Heart left ventricle (tissue), 16 donors: Measurements from ENCODE around the gene PDE7B. TPM values are rescaled to one million over a fixed set of nuclear protein-coding genes. Genes with fewer than 3 reads are reported as not detected.

Experiments
- ATAC-seq, 4 donors: fragments of 200-7000 bp; cut with Tn5 transposase; one replicate each; pipeline ENCODE4 v1.9.1; 2020 to 2022; ENCODE audit warnings: moderate library complexity in 4 of 4, mild to moderate bottlenecking in 3 of 4, moderate number of reproducible peaks in 1 of 4
- DNase-seq, 5 donors: peaks; one replicate each; pipeline ENCODE4 v3.0.0-alpha.2; 2020
- H3K27ac ChIP-seq, 12 donors: fragments of 200-600 bp; sonication (generic) in 4 of 12; one replicate each; pipeline versions ENCODE4 v1.5.0 to v1.8.0; 2016 to 2022; ENCODE audit warnings: mild to moderate bottlenecking in 2 of 12
- H3K27me3 ChIP-seq, 9 donors: fragments of 200-600 bp; sonication (generic) in 2 of 9; one replicate each; pipeline versions ENCODE4 v1.5.1 to v1.8.0; 2016 to 2022; ENCODE audit warnings: mild to moderate bottlenecking in 3 of 9
- H3K36me3 ChIP-seq, 9 donors: fragments of 200-600 bp; sonication (generic) in 2 of 9; one replicate each; pipeline versions ENCODE4 v1.5.0 to v1.8.0; 2018 to 2022; ENCODE audit warnings: mild to moderate bottlenecking in 2 of 9
- H3K4me1 ChIP-seq, 12 donors: fragments of 200-600 bp; sonication (generic) in 4 of 12; one replicate each; pipeline versions ENCODE4 v1.5.0 to v1.8.0; 2016 to 2022; ENCODE audit warnings: mild to moderate bottlenecking in 3 of 12
- H3K4me3 ChIP-seq, 12 donors: fragments of 200-600 bp; sonication (generic) in 4 of 12; one replicate each; pipeline versions ENCODE4 v1.5.0 to v1.8.0; 2017 to 2022; ENCODE audit warnings: mild to moderate bottlenecking in 9 of 12, moderate library complexity in 4 of 12
- H3K9me3 ChIP-seq, 12 donors: fragments of 200-600 bp; sonication (generic) in 4 of 12; one replicate each; pipeline versions ENCODE4 v1.5.0 to v1.8.0; 2016 to 2022; ENCODE audit warnings: mild to moderate bottlenecking in 1 of 12
- CTCF ChIP-seq, 12 donors: fragments of 200-600 bp; sonication (generic) in 4 of 12; IDR thresholded peaks; one replicate each; pipeline versions ENCODE4 v1.5.0 to v1.8.0; 2018 to 2022; ENCODE audit warnings: antibody characterized with exemption in 12 of 12, mild to moderate bottlenecking in 5 of 12
- POLR2A ChIP-seq, 2 donors: fragments of 450-650 bp; IDR thresholded peaks; one replicate each; pipeline ENCODE4 v1.6.1; 2017; ENCODE audit warnings: antibody characterized with exemption in 2 of 2, mild to moderate bottlenecking in 2 of 2, moderate library complexity in 2 of 2
- WGBS, 4 donors: extraction: QIAGEN DNeasy Blood & Tissue Kit in 2 of 4; methylation state at CpG; one replicate each; pipeline versions ENCODE4 v1.1.5 to v1.1.7; 2013 to 2018; 5-methylcytosine and 5-hydroxymethylcytosine counted together
- intact Hi-C, 10 donors: fragments of 100-400 bp; cut with DNase I; formaldehyde crosslinking; loops; one replicate each; pipeline versions ENCODE4 v1.11.1 to v1.14.2; 2022
- polyA plus RNA-seq, 2 donors: library from polyadenylated mRNA; stranded (reverse); fragments of 200-250 nt; gene quantifications; one replicate each; pipeline ENCODE4 v1.2.3, GENCODE V29; 2013
- total RNA-seq, 9 donors: library from RNA; depleted of rRNA in 2 of 9; stranded (reverse); fragments of >200 nt in 2 of 9; fragmentation: NEBNext Ultra II Directional in 3 of 9; extraction: Animal tissue kit (Norgen Biotek cat#: 25700) in 3 of 9; gene quantifications; one replicate each; pipeline versions ENCODE4 v1.1.0 to v1.2.4, GENCODE V29; 2016 to 2023
- donor health status: ischemic (EF 13 %, LVEDD 7.1; RV severe dilation, severe dysfunction).
- donor health status: healthy with polysubstance abuse.
- donor health status: DM: no; HTN: yes; CAD: no.
- donor health status: DM: no; HTN: no; CAD: no.
- donor health status: ischemic (EF 25% LVEDD 6.9; RV normal size, moderate dysfunction).
- donor health status: ischemic (EF 25% LVEDD 5.7; RV mildly dilated, moderate dysfunction).
- donor health status: healthy.
- donor health status: DM: yes; HTN: yes; CAD: no.
- donor health status: ischemic (EF 35%, LVEDD 5.7; RV mildly dilated, moderate dysfunction).
- donor health status: nonischemic (EF 11% LVEDD 7.7; RV severe dilation, severe dysfunction).
- donor health status: DM: yes; HTN: yes; CAD: no.
- donor health status: PGD.
- donor health status: ischemic (EF 29% LVEDD 5.4; RV normal size, mild dysfunction).
- donor health status: nonischemic (EF 23%, LVEDD 6.1; RV moderate dilation, normal function).

PDE7B gene
- total and polyA plus RNA-seq, 11 donors = 4.4 to 29.1 (median 9.0) TPM

GRCh38 chr6:136226674-136227377 lies 375.3 kb downstream of the PDE7B start:
- Histone ChIP-seq H3K27me3 (no peaks in the 10 kb centered on the region), H3K36me3 (no peaks in the 10 kb centered on the region), H3K4me3 (peak overlapping the region in 9 of 12 donors; percentile 16 to 49 (median 27)), H3K27ac (peak overlapping the region in 4 of 12 donors; percentile 3 to 39 (median 16)), H3K4me1 (peaks cover 0 to 34% (median 2%) of the 10 kb centered on the region in 12 donors), H3K9me3 (peaks cover 0 to 4% (median 0%) of the 10 kb centered on the region in 12 donors)
- intact Hi-C loops = loop anchor here (1.0 to 10.0 kb wide), 20 partner anchors 190 to 775 kb away; partner anchors contain the start of gene PDE7B (in 1 of the 10)
- peak in 3 of 4 donors; percentile 18 to 36 (median 30) for ATAC-seq
- TF ChIP-seq POLR2A (IDR thresholded peaks at IDR 0.05) (no peak), CTCF (IDR thresholded peaks at IDR 0.05) (no peak)
- DNase-seq = no peak
- 81 to 95% (median 86%) methylated on average over 4 of the region's 4 CpGs for WGBS, 4 donors

GRCh38 chr6:136228814-136229213 lies 377.3 kb downstream of the PDE7B start:
- 85 to 89% (median 87%) methylated on average over 2 of the region's 2 CpGs for WGBS, 4 donors
- peak overlapping the region in 1 of 12 donors; percentile 60 for H3K27ac ChIP-seq
- peaks cover 0 to 34% (median 2%) of the 10 kb centered on the region in 12 donors for H3K4me1 ChIP-seq
- no peaks in the 10 kb centered on the region for H3K36me3 ChIP-seq
- H3K9me3 ChIP-seq = peaks cover 0 to 4% (median 0%) of the 10 kb centered on the region in 12 donors
- no peaks in the 10 kb centered on the region for H3K27me3 ChIP-seq
- DNase-seq (no peak), ATAC-seq (no peak)
- no peak overlapping the region for H3K4me3 ChIP-seq
- TF ChIP-seq CTCF (IDR thresholded peaks at IDR 0.05) = no peak
- intact Hi-C loops = loop anchor here in 9 of 10 donors (2.0 to 10.0 kb wide), 13 partner anchors 192 to 777 kb away; partner anchors contain the start of gene PDE7B (in 1 of the 9)

- no peak overlapping the region for H3K4me3 ChIP-seq
- H3K27ac ChIP-seq = no peak overlapping the region
- peaks cover 0 to 34% (median 2%) of the 10 kb centered on the region in 12 donors for H3K4me1 ChIP-seq
- H3K27me3 ChIP-seq = no peaks in the 10 kb centered on the region
- DNase-seq (no peak), ATAC-seq (no peak)
- no peaks in the 10 kb centered on the region for H3K36me3 ChIP-seq
- no peak for TF ChIP-seq POLR2A (IDR thresholded peaks at IDR 0.05)
- TF ChIP-seq CTCF (IDR thresholded peaks at IDR 0.05) = no peak
- intact Hi-C loops = loop anchor here in 1 of 10 donors (10.0 kb wide), 1 partner anchor 84 kb away; no protein-coding TSS in a partner anchor
- H3K9me3 ChIP-seq = no peaks in the 10 kb centered on the region
- 85 to 91% (median 88%) methylated on average over 2 of the region's 2 CpGs for WGBS, 4 donors
Measured at GRCh38 chr6:136230219-136230853, 378.8 kb downstream of the PDE7B start.

GRCh38 chr6:136232701-136233100 lies 381.2 kb downstream of the PDE7B start:
- TF ChIP-seq POLR2A (IDR thresholded peaks at IDR 0.05) = no peak
- 97 to 100% (median 98%) methylated on average over 1 of the region's 1 CpG for WGBS, 4 donors
- Histone ChIP-seq H3K27me3 (no peaks in the 10 kb centered on the region), H3K9me3 (no peaks in the 10 kb centered on the region), H3K4me1 (peaks cover 0 to 18% (median 0%) of the 10 kb centered on the region in 12 donors), H3K36me3 (no peaks in the 10 kb centered on the region), H3K4me3 (no peak overlapping the region), H3K27ac (no peak overlapping the region)
- ATAC-seq (no peak), DNase-seq (no peak)
- intact Hi-C loops = loop anchor here in 1 of 10 donors (10.0 kb wide), 1 partner anchor 82 kb away; no protein-coding TSS in a partner anchor
